Measurements from ENCODE around the gene OR1J4. TPM values are rescaled to one million over a fixed set of nuclear protein-coding genes. Genes with fewer than 3 reads are reported as not detected.

Gene OR1J4
- polyA plus RNA-seq, 1 donor from 2014 or later: not detected

- no peaks in the 10 kb centered on the region for H3K79me2 ChIP-seq (replicated peaks; ENCODE audit: insufficient read depth, low read length)
- H3K27me3 ChIP-seq (ENCODE audit: insufficient read depth, low read depth, low read length): no peaks in the 10 kb centered on the region
- no peak overlapping the region for H2AFZ ChIP-seq (ENCODE audit: low read depth, low read length)
- no peaks in the 10 kb centered on the region for H3K9me3 ChIP-seq (ENCODE audit: low read length)
- H3K36me3 ChIP-seq (ENCODE audit: insufficient read depth, low read length): no peaks in the 10 kb centered on the region
- H3K4me2 ChIP-seq (ENCODE audit: low read length): no peak overlapping the region
- no peak overlapping the region for H3K9ac ChIP-seq (ENCODE audit: low read length)
- H3K4me3 ChIP-seq (ENCODE audit: low read length): no peak overlapping the region
- H3K9me2 ChIP-seq (ENCODE audit: insufficient read depth, low read length): no peaks in the 10 kb centered on the region
- H4K20me1 ChIP-seq (ENCODE audit: insufficient read depth): no peaks in the 10 kb centered on the region
- no peak overlapping the region for H3K27ac ChIP-seq (ENCODE audit: low read length)
- no peaks in the 10 kb centered on the region for H3F3A ChIP-seq (ENCODE audit: insufficient read depth, low read length, poor library complexity, severe bottlenecking)
- TF ChIP-seq SMC3 (conservative IDR thresholded peaks at IDR 0.05; ENCODE audit: poor library complexity) (no peak), RAD21 (conservative IDR thresholded peaks at IDR 0.05) (no peak), REST (IDR thresholded peaks at IDR 0.05; ENCODE audit: borderline replicate concordance) (no peak), EZH2 (IDR thresholded peaks at IDR 0.05; ENCODE audit: borderline replicate concordance, insufficient read depth, low read length, poor library complexity, severe bottlenecking) (no peak), TAF1 (IDR thresholded peaks at IDR 0.05; ENCODE audit: low read depth) (no peak), POLR2AphosphoS5 (IDR thresholded peaks at IDR 0.05) (no peak), MXI1 (conservative IDR thresholded peaks at IDR 0.05; ENCODE audit: poor library complexity, severe bottlenecking) (no peak)
Observed at GRCh38 chr9:122518226-122518625, 715 bp upstream of the OR1J4 start.

GRCh38 chr9:122519376-122519775 lies 435 bp downstream of the OR1J4 start:
- Histone ChIP-seq H4K20me1 (ENCODE audit: insufficient read depth) (no peaks in the 10 kb centered on the region), H3K4me2 (ENCODE audit: low read length) (no peak overlapping the region), H3K36me3 (ENCODE audit: insufficient read depth, low read length) (no peaks in the 10 kb centered on the region), H3K9me2 (ENCODE audit: insufficient read depth, low read length) (no peaks in the 10 kb centered on the region), H3K9me3 (ENCODE audit: low read length) (no peaks in the 10 kb centered on the region), H3K27ac (ENCODE audit: low read length) (no peak overlapping the region), H3K9ac (ENCODE audit: low read length) (no peak overlapping the region), H2AFZ (ENCODE audit: low read depth, low read length) (no peak overlapping the region), H3K4me3 (ENCODE audit: low read length) (no peak overlapping the region), H3F3A (ENCODE audit: insufficient read depth, low read length, poor library complexity, severe bottlenecking) (no peaks in the 10 kb centered on the region), H3K79me2 (replicated peaks; ENCODE audit: insufficient read depth, low read length) (no peaks in the 10 kb centered on the region), H3K27me3 (ENCODE audit: insufficient read depth, low read depth, low read length) (no peaks in the 10 kb centered on the region)
- no peak for TF ChIP-seq MXI1 (conservative IDR thresholded peaks at IDR 0.05; ENCODE audit: poor library complexity, severe bottlenecking)
- TF ChIP-seq REST (IDR thresholded peaks at IDR 0.05; ENCODE audit: borderline replicate concordance): no peak
- no peak for TF ChIP-seq TAF1 (IDR thresholded peaks at IDR 0.05; ENCODE audit: low read depth)
- TF ChIP-seq EZH2 (IDR thresholded peaks at IDR 0.05; ENCODE audit: borderline replicate concordance, insufficient read depth, low read length, poor library complexity, severe bottlenecking): no peak
- no peak for TF ChIP-seq POLR2AphosphoS5 (IDR thresholded peaks at IDR 0.05)
- no peak for TF ChIP-seq RAD21 (conservative IDR thresholded peaks at IDR 0.05)
- no peak for TF ChIP-seq CTCF (IDR thresholded peaks at IDR 0.05; ENCODE audit: poor library complexity, severe bottlenecking)
- no peak for TF ChIP-seq SMC3 (conservative IDR thresholded peaks at IDR 0.05; ENCODE audit: poor library complexity)

All from neural cell (in vitro differentiated cells).